ENCODE data around the gene GRIK4.
A peak's percentile ranks its signal among the peaks of the same experiment; 100 is the strongest.

The GRIK4 gene

GRCh38 chr11:120793806-120794479 is 282.4 kb downstream of the GRIK4 start:
- no peak for DNase-seq
- in situ Hi-C loops (cut with HindIII; ENCODE audit: low pct_ligation_motif_present, low pct_unique_long_range_greater_than_20kb, low sequenced_read_pairs) = no loop called here

DNA sequence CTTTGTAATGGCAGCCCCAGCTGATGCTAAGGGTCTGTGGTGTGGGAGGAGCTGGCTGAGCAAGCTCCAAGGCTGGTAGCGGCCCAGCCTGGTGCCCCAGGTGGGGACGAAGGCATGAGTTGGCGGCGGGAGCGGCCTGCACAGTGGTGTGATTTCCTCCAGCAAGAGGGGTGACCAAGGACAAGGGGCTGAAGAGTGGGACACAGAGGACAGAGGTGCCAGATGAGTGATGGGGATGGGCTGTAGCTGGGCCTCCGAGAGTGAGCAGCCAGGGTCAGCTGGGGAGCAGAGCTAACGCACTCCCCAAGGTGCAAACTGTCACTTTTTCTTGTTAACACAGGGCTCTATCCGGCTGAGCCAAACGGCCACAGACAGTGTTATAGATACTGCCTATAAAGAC is 283.2 kb downstream of the GRIK4 start:
- no peak for DNase-seq
- in situ Hi-C loops (cut with HindIII; ENCODE audit: low pct_ligation_motif_present, low pct_unique_long_range_greater_than_20kb, low sequenced_read_pairs) = no loop called here

GRCh38 chr11:120795185-120795584 is 283.6 kb downstream of the GRIK4 start:
- DNase-seq = no peak
- in situ Hi-C loops (cut with HindIII; ENCODE audit: low pct_ligation_motif_present, low pct_unique_long_range_greater_than_20kb, low sequenced_read_pairs) = no loop called here

- no peak for DNase-seq
- in situ Hi-C loops (cut with HindIII; ENCODE audit: low pct_ligation_motif_present, low pct_unique_long_range_greater_than_20kb, low sequenced_read_pairs) = no loop called here
Observed at GRCh38 chr11:120797143-120797542, 285.6 kb downstream of the GRIK4 start.

GRCh38 chr11:120798854-120799253 is 287.3 kb downstream of the GRIK4 start:
- DNase-seq = no peak
- in situ Hi-C loops (cut with HindIII; ENCODE audit: low pct_ligation_motif_present, low pct_unique_long_range_greater_than_20kb, low sequenced_read_pairs) = no loop called here

DNA sequence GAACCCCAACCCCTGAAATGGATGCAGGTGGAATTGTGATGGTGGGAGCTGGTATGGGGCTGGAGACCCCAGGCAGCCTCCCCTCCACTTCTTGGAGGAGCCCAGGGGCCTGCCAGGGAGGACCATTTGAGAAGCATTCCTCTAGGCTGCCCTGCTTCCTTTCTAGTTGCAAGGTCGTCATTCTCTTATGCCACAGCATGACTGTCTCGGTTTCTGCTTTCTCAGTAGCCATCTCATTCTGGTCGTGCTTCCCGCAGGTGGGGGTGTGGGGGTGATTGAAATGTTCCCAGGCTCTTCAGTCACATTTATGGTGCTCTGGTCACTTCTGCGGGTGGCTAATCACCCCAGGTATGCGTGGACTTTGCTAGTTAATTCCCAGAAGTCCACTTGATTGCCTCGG is 288.7 kb downstream of the GRIK4 start:
- no peak for DNase-seq
- in situ Hi-C loops (cut with HindIII; ENCODE audit: low pct_ligation_motif_present, low pct_unique_long_range_greater_than_20kb, low sequenced_read_pairs) = no loop called here

DNA sequence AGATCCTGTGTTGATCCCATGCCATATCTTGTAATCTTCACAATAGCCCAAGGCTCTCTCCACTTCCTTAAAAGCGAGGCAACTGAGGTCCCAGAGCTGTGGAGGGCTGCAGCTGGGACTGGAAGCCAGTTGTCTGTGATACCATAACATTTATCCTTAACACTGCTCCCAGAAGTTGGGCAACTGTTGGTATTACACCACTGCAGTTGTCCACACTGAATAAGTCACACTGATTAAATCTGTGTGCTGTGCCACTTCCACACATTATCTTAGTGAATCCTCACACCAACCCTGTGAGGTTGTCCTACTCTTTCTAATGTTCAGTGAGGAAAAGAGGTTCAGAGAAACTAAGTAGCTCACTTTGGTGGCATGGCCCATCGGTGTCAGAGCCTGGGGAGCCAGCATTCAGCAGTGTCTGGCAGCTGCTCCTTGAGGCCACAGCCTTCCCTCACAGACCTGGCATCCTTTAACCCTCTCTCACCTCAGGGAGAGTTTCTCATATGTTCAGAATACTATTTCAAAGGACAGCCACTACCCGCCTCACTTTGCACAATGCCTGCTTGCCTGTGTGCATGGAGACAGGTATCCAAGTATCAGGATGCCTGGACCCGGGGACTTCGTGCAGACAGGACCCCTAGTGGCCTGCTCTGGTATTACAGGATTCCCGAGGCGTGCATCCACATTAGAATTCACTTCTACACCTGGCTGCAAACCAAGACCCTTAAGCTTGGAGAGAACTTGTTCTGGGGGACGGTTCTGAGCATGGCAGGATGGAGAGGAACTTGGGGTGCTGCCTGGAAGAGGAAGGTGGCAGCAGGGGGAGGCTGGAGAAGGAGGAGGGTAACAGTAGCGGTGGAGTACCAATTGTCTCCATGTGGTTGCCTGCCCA is 290.5 kb downstream of the GRIK4 start:
- in situ Hi-C loops (cut with HindIII; ENCODE audit: low pct_ligation_motif_present, low pct_unique_long_range_greater_than_20kb, low sequenced_read_pairs) = no loop called here
- DNase-seq = peak; percentile 51

- in situ Hi-C loops (cut with HindIII; ENCODE audit: low pct_ligation_motif_present, low pct_unique_long_range_greater_than_20kb, low sequenced_read_pairs) = no loop called here
- no peak for DNase-seq
Observed at GRCh38 chr11:120805960-120806555, 294.5 kb downstream of the GRIK4 start.

- peak; percentile 98 for DNase-seq
- in situ Hi-C loops (cut with HindIII; ENCODE audit: low pct_ligation_motif_present, low pct_unique_long_range_greater_than_20kb, low sequenced_read_pairs) = no loop called here
Observed at GRCh38 chr11:120807414-120808150, 296.0 kb downstream of the GRIK4 start.

- no peak for DNase-seq
- in situ Hi-C loops (cut with HindIII; ENCODE audit: low pct_ligation_motif_present, low pct_unique_long_range_greater_than_20kb, low sequenced_read_pairs) = no loop called here
Observed at GRCh38 chr11:120808616-120809050, 297.1 kb downstream of the GRIK4 start.

DNA sequence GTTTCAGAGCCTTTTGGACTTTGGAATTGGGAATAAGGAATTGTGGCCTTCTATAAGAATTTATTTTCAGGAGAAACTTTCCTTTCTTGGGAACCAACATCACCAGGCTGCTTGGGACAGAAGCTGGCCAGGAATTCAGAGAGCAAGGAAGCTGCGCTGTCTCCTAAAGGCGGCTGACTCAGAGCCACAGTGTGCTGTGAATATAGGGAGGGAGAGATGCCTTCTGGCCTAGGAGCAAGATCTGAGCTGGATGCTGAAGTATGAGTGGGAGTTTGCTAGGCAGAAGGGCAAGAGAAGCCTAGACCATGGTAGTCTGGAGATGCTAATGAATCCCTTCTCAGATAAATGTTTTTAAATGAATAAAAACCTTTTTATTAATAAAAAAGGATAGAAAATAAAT is 298.7 kb downstream of the GRIK4 start:
- peak; percentile 19 for DNase-seq
- in situ Hi-C loops (cut with HindIII; ENCODE audit: low pct_ligation_motif_present, low pct_unique_long_range_greater_than_20kb, low sequenced_read_pairs) = no loop called here

DNA sequence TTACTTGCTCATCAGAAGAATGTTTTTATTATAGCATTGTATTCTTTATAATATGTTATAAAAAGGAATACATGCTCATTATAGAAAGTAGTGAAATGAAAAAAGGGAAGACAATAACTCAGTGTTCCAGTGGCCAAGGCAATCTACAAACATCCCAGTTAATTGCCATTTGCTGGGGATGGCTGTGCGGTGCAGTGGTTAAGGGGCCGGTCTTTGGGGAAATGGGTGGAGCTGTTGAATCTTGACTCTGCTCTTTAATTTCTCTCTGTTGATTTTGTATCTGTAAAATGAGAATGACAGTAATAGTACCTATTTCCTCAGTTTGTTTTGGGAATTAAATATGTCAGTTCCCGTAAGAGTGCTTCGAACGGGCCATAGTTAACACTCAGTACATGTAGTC is 299.7 kb downstream of the GRIK4 start:
- no peak for DNase-seq
- in situ Hi-C loops (cut with HindIII; ENCODE audit: low pct_ligation_motif_present, low pct_unique_long_range_greater_than_20kb, low sequenced_read_pairs) = no loop called here

GRCh38 chr11:120811731-120812130 is 300.2 kb downstream of the GRIK4 start:
- no peak for DNase-seq
- in situ Hi-C loops (cut with HindIII; ENCODE audit: low pct_ligation_motif_present, low pct_unique_long_range_greater_than_20kb, low sequenced_read_pairs) = no loop called here

GRCh38 chr11:120814531-120815318 is 303.2 kb downstream of the GRIK4 start:
- in situ Hi-C loops (cut with HindIII; ENCODE audit: low pct_ligation_motif_present, low pct_unique_long_range_greater_than_20kb, low sequenced_read_pairs) = no loop called here
- DNase-seq = no peak

GRCh38 chr11:120815319-120816100 is 304.0 kb downstream of the GRIK4 start:
- DNase-seq = no peak
- in situ Hi-C loops (cut with HindIII; ENCODE audit: low pct_ligation_motif_present, low pct_unique_long_range_greater_than_20kb, low sequenced_read_pairs) = no loop called here

DNA sequence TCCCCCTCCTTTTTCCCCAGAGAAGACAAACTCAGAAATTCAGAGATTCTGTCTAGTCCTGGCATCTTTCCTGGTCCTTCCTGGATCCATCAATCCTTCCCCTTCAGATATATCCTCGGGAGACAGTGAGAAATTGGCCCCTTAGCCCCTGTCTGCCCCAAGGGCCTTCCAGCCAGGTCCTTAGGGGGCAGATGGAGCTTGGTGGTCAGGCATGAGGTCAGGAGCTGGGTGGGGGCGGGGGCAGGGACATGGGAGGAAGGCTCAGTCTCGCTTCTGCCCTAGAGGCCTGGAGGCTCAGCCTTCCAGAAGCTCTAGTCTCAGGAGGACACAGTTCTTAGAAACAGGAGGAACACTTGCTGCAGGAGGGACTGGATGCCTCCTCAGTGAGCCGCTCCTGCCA is 304.6 kb downstream of the GRIK4 start:
- in situ Hi-C loops (cut with HindIII; ENCODE audit: low pct_ligation_motif_present, low pct_unique_long_range_greater_than_20kb, low sequenced_read_pairs) = no loop called here
- no peak for DNase-seq

DNA sequence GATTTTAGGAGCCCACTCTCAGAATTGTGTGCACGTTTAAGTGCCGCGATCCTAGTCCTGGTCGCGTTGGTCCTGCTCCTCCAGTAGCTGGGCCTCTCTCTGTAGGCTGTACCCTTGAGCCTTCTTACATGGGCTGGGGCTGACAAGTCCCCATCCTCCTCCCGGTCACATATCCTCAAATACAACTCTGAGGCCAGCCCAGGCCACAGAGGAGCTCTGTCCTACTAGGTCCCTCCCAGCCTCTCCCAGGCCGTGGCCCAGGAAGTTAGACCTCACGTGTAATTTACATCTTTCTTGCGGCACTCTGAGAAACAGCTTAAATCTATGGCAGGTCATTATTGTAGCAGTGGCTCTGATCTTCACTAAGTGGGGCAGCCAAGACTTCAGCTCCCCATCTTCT is 305.2 kb downstream of the GRIK4 start:
- in situ Hi-C loops (cut with HindIII; ENCODE audit: low pct_ligation_motif_present, low pct_unique_long_range_greater_than_20kb, low sequenced_read_pairs) = no loop called here
- no peak for DNase-seq

Data from ACHN (cell line).